GM18507 (cell line): ENCODE data around the gene ITGB1BP1.

Source experiments
- DNase-seq: peaks from one replicate; pipeline ENCODE4 v3.0.0; 2011; ENCODE audit warnings: low read depth; ENCODE audit not compliant: insufficient read length; ENCODE audit errors: extremely low spot score
- FAIRE-seq: peaks from 2 replicates; lab custom pipeline; 2011; peaks lifted over from hg19 to GRCh38; lab: Jason Lieb, UNC

ITGB1BP1 gene

DNA sequence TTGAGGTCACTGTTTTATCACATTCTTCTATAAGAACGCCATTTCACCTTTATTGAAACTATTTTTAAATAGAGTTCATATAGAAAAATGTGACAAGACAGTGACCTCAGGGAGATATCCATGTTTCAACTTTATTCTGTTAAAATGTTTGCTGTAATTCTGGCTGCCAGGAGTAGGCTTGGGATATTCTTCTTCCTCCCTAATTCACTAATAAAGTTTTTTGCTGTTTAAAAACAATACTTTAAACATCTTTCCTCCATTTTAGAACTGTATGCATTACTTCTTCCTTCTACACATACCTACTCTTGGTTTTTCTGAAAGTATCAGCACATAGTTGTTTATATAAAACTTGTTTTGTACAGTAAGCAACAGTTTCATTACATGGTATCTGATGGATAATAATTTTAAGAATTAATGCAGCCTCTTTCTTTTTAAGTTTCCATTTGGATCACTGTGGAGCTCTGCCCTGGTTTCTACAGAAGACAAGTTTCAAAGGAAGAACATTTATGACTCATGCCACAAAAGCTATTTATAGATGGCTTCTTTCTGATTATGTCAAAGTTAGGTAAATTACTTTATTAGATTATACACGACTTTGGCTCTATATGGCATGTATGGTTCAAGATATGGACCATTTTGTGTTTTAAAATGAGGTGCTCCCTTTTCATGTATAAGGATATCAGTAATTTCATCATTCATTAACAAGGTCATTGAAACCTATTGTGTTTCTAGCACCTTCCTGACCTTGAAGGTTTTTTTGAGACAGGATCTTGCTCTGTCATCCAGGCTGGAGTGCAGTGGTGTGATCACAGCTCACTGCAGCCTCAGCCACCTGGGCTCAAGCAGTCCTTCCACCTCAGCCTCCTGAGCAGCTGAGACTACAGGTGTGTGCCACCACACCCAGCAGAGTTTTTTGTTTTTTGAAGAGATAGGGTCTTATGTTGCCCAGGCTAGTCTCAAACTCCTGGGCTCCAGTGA lies 7.3 kb upstream of the ITGB1BP1 start:
- no peak for FAIRE-seq
- DNase-seq: no peak

DNA sequence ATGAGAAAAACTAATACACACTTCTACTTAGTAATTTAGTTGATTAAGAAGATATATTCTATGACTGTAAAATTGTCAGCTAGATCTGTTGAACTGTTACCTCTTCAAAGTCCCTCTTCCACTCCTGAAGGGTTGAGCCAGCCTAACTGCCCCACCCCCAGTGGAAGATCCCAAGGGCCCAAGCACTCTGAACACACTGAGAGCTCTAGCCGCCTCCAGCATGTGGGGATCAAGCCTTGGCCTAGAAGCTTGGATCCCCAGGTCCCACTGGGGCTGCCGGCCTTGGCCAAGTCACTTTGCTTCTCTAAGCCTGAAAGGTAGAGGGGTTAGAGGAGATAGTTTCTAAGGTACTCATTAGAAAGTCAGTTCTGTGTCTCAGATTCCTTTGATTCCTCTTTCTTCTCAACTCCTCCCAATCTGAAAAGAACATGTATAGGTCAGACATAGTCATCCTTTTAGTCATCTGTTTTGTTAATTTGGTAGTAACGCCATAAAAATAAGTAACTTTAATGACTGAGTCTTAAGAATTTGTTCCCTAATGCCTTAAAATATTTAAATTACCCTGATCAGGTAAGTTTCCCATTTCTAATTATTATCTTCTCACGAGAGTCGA lies 5.7 kb upstream of the ITGB1BP1 start:
- FAIRE-seq (no peak), DNase-seq (no peak)

DNA sequence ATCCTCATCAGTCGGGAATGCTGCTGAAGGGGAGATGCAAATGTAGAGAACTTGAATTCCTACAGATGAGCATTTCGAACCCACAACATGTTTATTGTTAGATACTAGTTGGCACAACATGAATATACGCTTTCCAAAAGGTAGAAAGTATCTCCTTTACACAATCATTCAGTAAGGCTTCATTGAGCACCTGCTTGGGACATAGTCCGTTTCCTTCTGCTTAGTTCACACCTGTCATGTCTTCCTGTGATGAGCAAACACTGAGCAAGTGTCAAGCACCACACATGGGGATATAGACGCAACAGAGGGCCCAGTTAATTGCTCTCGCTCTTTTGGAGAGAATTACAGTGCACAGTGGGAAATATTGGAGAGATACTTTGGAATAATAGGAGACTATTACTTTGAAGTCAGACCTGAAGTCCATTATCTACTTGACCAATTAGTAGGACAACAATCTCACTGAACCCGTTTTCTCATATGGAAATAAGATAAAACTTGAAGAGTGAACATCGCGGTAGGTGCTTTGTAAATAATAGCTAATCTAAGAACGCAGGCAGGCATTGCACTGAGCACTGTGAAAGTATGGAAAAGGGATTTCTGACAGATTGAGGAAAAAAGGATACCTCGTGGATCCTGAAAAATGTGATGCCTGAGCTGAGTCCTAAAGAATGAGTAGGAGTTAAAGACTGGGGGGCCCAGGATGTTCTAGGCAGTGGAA lies 1.3 kb upstream of the ITGB1BP1 start:
- no peak for DNase-seq
- FAIRE-seq: no peak

DNA sequence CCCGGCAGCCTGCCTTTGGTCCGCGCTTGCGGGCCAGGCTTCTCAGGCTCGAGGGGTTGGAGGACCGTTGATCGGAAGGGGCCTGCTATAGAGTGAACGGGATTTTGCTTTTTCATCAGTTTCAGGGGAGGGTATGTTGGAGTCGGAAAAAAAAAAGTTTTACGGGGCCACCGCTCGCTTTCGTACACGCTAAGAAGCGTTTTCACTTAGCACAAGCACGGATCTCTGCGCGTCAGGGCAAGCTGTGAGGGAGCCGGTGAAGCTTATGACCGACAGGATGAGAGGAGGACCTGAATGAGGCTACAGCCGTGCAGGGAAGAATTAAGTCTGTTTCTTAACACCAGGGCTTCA lies 569 bp upstream of the ITGB1BP1 start:
- DNase-seq: no peak

DNA sequence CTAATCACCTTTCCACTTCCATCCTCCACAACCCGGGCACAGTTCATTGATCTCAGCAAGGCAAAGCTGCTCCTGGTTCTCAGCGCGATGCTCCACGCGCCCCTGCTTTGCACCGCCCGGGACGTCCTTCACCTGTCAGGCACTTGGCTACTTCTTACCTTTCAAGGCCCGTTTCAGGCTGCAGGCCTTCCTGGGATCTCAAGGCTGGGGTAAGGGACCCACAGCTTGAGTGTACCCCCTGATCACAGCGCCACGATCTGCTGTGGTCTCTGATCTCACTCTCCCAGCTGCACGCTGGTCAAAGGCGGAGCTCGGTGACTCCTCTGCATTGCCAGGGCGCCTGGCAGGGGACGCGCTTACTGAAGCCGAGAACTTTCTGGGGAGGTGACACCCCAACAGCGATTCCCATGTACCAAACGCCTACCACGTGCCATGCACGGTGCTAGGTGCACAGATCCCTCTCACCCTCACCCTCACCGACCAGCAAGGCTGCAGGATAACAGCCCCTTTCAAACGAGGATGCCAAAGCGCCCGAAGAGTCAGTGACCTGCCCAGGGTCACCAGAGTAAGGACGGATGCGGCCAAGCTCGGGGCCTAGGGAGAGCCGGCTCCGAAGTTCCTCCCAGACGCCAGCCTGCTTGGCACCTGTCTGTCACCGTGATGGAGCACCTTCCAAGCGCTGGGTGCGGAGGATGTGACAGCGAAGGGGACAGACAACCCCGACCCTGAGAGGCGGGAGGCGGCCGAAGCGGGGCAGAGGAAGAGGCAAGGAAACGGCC lies 818 bp downstream of the ITGB1BP1 start:
- FAIRE-seq (no peak), DNase-seq (peak; percentile 33)

More for the DNA sequence above, 569 bp upstream of the ITGB1BP1 start:
- peak; percentile 15 for FAIRE-seq

DNA sequence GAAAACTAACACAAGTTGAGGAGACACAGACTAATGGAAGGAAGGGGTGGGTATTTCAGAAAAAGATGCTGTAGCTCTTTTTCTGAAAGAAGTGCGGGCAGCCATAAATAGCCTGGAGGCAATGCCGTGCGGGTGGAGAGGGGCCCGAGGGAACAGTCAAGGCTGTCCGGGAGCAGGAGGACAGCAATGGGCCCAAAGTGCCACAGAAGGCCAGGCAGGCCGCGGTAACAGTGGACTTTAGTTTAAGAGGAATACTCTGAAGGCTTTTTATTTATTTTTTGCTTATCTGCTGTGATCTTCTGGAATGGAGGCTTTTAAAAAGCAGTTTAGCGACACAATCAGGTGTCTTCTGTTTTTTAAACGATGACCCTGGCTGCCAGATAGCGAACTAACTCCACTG lies 2.8 kb downstream of the ITGB1BP1 start:
- DNase-seq (no peak), FAIRE-seq (no peak)

DNA sequence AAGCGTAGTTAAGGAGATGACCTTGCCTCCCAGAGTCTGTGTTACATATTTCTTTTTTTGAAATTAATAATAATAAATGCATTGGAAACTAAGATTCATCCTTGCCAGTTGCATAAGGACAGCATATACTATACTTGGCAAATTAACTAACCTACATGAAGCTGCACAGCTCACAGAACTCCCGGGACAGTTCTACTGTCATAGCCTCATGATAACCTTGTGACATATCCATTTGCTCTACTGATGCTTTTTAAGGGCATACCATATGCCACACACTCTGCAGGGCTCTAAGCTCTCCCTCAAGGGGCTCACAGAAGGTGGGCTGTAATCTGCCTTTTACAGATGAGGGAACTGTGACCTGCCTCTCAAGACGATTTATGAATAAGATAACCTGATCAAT lies 3.8 kb downstream of the ITGB1BP1 start:
- FAIRE-seq (no peak), DNase-seq (no peak)

DNA sequence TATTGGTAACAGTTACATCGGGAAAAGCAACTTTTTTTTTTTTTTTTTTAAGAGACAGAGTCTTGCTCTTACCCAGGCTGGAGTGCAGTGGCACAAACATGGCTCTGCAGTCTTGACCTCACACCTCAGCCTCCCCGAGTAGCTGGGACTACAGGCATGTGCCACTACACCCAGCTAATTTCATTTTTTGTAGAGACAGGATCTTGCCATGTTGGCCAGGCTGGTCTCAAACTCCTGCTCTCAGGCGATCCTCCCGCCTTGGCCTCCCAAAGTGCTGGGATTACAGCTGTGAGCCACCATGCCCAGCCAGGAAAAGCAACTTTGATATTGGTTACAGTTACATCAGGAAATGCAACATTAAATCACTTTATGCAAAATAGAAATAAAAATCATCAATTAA lies 4.6 kb downstream of the ITGB1BP1 start:
- no peak for DNase-seq
- FAIRE-seq: no peak

DNA sequence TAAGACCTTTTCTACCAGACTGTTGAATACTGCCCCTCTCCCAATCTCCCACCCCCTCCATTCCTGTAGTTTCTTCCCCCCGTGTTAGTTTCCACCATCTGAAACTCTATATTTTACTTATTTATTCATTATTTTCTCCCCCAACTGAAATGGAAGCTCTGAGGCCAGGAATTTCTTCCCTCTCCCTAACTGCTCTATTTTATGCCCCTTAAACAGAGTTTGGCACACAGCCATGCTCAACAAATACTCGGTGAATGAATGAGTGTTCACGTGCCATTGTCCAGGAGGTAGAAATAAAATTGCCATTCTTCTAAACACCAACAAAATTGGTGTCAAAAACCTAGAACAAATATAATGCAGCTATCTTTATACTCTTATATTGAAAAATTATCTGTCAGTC lies 5.6 kb downstream of the ITGB1BP1 start:
- DNase-seq: no peak
- FAIRE-seq: no peak

DNA sequence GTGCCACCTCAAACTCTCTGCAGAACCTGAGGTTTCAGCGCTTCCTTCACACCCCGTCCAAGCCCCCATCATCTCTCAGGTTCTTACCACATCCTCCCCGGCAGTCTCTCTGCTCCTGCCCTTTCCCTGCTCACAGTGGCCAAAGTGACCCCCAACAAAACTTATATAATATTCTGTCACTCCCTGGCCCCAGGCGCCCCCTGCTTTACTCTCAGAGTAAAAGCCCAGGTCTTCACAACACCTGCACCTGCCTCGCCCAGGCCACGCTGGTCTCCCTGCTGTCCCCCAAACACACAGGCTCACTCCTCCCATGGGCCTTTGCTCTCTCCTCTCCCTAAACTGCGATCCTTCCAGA lies 6.4 kb downstream of the ITGB1BP1 start:
- FAIRE-seq: no peak
- DNase-seq: no peak

DNA sequence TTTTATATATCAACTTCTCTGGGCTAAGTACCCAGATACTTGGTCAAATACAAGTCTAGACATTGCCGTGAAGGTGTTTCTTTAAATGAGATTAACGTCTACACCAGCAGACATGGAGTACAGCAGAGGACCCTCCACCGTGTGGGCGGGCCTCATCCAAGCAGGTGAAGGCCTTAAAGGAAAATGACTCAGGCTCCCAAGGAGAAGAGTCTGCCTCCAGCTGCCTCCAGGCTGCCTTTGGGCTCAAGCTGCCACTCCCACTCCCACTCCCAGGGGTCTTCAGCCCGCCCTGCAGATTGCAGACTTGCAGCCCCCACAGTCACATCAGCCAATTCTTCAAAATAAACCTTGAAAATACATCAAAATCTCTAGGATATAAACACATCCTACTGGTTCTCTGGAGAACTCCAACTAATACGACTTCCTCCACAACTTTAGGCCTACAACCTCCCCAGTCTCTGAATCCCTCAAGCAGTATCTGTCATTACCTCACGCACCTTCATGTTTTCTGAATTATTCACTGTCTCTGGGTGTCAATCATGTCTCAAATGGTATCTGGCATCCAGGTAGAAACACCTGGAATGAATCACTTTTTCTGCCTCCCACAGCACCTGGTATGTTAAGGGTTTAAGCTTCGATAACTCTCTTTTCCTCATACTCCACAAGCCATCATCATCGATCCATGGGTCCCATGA lies 6.9 kb downstream of the ITGB1BP1 start:
- FAIRE-seq (no peak), DNase-seq (no peak)

DNA sequence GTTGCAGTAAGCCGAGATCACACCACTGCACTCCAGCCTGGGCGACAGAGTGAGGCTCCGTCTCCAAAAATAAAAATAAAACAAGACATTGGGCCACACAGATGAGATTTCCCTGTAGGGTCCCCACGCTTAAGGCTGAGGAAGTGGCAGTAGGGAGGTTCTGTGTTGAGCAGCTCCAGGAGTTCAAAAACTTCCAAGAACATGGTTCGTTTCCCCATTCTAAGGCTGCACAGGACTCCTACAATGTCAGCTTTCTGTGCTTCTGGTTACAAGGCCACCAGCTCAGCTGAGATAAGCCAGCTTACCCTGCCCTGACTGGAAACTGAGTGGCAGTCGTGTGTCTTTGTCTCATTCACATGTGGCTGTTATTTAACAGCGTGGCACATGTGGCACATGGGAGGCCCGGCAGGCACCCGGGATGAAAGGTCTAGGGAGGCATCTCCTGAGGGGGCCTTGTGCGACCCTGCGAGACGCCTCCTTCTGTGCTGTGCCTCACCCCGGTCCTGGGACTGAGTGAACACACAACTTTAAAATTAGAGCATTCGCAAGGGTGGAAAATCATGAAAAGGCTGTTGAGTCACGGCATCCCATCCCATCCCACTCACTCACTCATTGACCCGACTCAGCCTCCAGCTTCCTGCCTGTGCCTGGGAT lies 7.7 kb downstream of the ITGB1BP1 start:
- no peak for FAIRE-seq
- no peak for DNase-seq

DNA sequence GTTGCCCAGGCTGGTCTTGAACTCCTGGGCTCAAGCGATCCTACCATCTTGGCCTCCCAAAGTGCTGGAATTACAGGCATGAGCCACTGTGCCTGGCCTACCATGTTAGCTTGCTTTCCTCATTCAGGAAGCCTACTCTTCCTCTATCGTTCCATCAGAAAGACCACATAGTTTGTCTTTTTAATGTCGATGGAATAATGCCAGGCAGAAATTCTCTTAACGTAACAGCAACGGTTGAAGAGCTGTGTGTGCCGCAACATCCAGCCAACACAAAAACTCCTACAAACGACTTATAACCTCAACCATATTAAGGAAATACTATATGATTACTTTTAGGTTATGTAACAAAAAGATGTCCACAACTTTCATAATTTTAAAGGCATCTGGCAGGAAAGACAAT lies 10.5 kb downstream of the ITGB1BP1 start:
- FAIRE-seq (no peak), DNase-seq (no peak)

DNA sequence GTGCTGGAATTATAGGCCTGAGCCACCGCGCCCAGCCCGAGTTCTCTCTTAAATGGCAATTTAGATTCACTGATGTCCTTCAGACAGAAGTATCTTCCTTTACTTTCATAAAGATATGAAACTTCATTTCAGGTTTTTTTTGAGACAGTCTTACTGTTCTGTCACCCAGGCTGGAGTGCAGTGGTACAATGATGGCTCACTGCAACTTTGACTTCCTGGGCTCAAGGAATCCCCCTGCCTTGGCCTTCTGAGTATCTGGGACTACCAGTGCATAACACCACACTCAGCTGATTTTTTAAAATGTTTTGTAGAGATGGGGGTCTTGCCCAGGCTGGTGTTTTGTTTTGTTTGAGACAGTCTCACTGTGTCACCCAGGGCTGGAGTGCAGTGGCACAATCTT lies 13.2 kb downstream of the ITGB1BP1 start:
- DNase-seq (no peak), FAIRE-seq (no peak)

DNA sequence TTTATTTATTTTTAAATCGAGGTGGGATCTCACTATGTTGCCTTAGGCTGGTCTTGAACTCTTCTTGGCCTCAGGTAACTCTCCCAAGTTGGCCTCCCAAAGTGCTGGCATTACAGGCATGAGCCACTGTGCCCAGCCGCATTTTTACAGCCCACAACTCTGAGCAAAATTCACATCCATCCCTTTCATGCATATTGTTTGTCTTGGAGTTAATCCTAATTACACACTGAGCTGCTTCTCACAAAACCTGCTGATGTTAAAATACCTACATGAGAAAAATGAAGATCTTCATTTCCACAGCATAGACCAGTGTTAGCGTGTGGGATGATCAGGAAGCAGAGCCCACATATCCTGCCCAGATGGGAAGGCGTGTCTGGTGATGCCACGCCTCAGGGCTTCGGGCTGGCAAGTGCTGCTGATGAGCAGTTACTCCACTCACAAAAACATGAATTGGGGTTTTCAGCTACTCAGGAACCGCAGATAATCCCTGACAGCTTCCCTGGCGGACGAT lies 14.6 kb downstream of the ITGB1BP1 start:
- no peak for DNase-seq
- no peak for FAIRE-seq

DNA sequence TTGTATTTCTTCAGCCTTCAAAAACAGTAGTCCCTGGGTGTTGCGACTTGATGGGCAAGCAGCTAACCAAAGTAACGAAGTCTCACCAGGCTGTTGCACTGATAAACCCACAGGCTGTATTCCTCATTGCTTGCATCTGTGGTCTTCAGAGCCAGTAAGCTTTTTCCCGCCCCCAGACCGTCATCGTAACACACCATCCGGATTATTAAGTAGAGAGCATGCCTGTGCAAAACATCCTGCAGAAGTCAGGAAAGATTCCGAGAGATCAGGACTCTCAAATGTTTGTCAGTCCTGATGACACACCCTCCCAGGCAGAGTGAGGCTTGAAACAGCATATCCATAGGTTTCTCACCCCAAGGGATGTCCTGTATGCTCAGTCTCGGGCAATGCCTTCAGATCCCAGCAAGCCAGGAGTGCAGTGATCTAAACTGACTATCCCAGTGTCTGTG lies 15.9 kb downstream of the ITGB1BP1 start:
- FAIRE-seq: no peak

DNA sequence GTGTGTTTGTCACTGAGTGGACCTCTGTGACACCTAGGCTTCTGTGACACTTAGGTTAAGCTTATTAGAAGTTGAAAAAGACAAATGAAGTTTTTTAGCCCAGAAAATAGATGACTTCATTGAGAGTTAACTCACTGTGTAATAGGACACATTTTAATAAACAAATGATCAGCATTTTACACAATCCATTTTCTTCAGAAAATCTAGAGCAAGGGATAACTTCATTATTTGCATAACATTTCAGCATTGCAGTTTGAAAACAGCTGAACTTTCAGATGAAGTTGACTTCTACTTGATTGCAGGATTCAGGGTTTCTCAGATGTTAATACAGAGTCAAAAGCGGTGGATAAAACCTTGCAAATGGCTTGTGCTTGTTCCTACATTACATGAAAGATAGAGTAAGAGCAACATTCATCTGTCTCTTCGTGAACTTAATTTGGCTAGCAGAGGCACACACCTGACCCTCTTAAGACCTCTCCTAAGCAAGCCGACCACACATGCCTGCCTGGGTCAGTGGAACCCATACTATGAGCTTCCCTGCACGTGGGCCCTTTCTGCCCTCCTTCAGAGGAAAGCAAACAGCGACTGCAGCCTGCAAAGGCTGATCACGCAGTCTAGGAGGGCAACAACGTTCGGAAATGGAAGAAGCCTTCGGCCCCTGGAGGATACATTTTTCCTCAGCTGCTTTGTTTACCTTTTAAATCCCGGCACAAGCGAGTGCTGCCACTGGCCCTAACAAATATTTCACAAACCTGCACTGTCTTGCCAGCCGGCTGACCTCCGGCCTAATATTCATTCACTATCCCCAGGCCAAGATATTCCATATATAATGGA lies 16.6 kb downstream of the ITGB1BP1 start:
- FAIRE-seq: no peak
- DNase-seq: no peak

More for the DNA sequence above, 15.9 kb downstream of the ITGB1BP1 start:
- no peak for DNase-seq

DNA sequence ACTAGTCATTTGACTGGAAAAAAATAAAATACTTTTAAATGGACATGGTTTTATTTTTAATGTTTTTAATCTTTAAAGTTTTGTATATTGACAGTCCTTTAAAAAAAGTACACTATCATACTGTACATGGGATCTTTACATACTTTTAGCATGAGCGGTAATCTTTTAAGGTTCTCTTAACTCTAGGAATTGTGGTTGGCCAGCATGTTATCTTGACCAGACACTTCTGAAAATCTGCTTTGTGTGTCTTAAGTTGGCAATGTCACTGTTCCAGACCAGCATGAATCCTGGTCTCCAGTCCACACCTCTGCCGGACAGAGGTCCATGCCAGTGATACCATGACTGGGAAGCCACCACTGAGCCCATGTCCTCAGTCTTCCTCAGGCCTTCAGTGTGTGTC lies 17.7 kb downstream of the ITGB1BP1 start:
- DNase-seq: no peak
- no peak for FAIRE-seq
